RWPE1 (cell line): ENCODE results near the gene MARF1.

Source experiments
- CTCF ChIA-PET: fragments of 350-600 bp; sonication (Branson Sonifier 250); formaldehyde crosslinking; extraction: SDS; loops from one replicate; lab custom pipeline; 2021; lab: Yijun Ruan, JAX
- POLR2A ChIA-PET: fragments of 400-600 bp; formaldehyde crosslinking; extraction: SDS; loops from one replicate; lab custom pipeline; 2020; ENCODE audit warnings: antibody characterized with exemption; ENCODE audit not compliant: low non-redundant PET; lab: Yijun Ruan, JAX
- DNase-seq: peaks from one replicate; pipeline ENCODE4 v3.0.0; 2012; ENCODE audit warnings: low spot score
- H3K27ac ChIP-seq: fragments of 450-650 bp; 2 replicates; pipeline ENCODE4 v1.5.1; 2017
- CTCF ChIP-seq: fragments of 450-650 bp; conservative IDR thresholded peaks from 2 replicates; pipeline ENCODE4 v1.5.1; 2017; ENCODE audit warnings: low read depth, mild to moderate bottlenecking

Gene MARF1

DNA sequence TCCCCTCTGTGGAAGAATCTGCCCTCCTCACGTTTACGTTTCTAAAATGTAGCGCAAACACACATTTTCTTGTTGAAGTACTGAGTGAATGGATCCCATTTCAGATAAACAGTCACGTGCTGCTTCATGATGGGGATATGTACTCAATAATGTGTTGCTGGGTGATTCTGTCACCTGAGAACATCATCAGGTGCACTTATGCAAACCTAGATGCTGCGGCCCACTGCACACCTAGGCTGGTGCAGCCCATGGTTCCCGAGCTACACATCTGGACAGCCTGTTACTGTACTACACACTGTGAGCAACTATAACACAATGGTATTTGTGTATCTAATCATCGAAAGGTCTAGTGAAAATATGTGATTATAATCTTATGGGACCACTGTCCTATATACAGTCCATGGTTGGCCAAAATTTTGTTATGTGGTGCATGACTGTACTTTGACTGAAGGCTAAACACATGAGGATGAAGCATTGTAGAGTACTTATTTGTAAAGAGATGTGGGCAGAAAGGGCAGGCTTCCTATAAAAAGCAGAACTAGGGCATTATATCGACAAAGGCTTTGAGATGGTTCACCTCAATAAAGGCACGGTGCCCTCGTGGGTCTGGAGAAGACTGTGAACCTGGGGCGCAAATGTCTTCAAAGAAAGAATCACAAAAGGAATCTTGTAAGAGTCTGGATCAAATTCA lies 26.3 kb downstream of the MARF1 start:
- POLR2A ChIA-PET: no interaction called here
- no peak overlapping the region for H3K27ac ChIP-seq
- CTCF ChIA-PET: interaction anchor here (0.6 kb wide), 1 partner anchor 23 kb away, joined by 4 read pairs; no protein-coding TSS in a partner anchor
- TF ChIP-seq CTCF: no peak
- no peak for DNase-seq

DNA sequence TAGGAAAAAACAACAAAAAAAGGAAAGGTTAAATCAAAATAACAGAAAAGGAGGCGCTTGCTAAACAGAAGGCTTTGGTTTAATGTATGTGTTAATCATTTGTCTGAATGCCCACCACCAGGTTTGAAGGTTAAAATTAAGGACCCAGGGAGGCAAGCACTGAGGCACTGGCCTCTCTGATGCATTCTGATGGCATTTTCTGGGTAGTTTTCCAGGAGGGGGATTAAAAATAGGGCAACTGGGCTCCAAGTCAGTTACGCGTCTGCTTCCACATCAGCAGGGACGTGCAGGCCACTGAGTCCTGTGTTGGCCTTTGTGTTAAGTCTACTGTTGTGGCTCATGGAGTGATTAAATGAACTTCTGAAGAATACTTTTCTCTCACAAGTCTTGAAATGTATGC lies 26.9 kb downstream of the MARF1 start:
- CTCF ChIA-PET: no interaction called here
- no peak for TF ChIP-seq CTCF
- H3K27ac ChIP-seq: no peak overlapping the region
- POLR2A ChIA-PET: no interaction called here
- DNase-seq: no peak

- CTCF ChIA-PET: no interaction called here
- TF ChIP-seq CTCF: no peak
- peak; percentile 72 for DNase-seq
- POLR2A ChIA-PET: no interaction called here
- peak overlapping the region; percentile 58 for H3K27ac ChIP-seq
Observed at GRCh38 chr16:15613676-15614075, 29.3 kb downstream of the MARF1 start.

GRCh38 chr16:15611610-15612009 lies 31.3 kb downstream of the MARF1 start:
- POLR2A ChIA-PET: no interaction called here
- no peak overlapping the region for H3K27ac ChIP-seq
- no peak for DNase-seq
- TF ChIP-seq CTCF: no peak
- CTCF ChIA-PET: no interaction called here

GRCh38 chr16:15610369-15610871 lies 32.5 kb downstream of the MARF1 start:
- no peak for TF ChIP-seq CTCF
- H3K27ac ChIP-seq: no peak overlapping the region
- no peak for DNase-seq
- ChIA-PET POLR2A (no interaction called here), CTCF (no interaction called here)

GRCh38 chr16:15609286-15609649 lies 33.7 kb downstream of the MARF1 start:
- ChIA-PET CTCF (no interaction called here), POLR2A (no interaction called here)
- TF ChIP-seq CTCF: no peak

More at GRCh38 chr16:15609286-15609649, 33.7 kb downstream of the MARF1 start:
- DNase-seq: no peak
- H3K27ac ChIP-seq: no peak overlapping the region
